HG03520 (cell line): ENCODE measurements around the gene SLC8A1.

Source experiments
- ATAC-seq: cut with Tn5 transposase; IDR thresholded peaks from one replicate; pipeline ENCODE4 v1.9.1; 2021; ENCODE audit warnings: mild to moderate bottlenecking, moderate library complexity; ENCODE audit not compliant: unreplicated experiment

The SLC8A1 gene

GRCh38 chr2:40395169-40396073 is 56.5 kb downstream of the SLC8A1 start:
- ATAC-seq: no peak

GRCh38 chr2:40394597-40394996 is 57.3 kb downstream of the SLC8A1 start:
- ATAC-seq: no peak

GRCh38 chr2:40394031-40394430 is 57.9 kb downstream of the SLC8A1 start:
- no peak for ATAC-seq

- ATAC-seq: no peak
Measured at GRCh38 chr2:40388161-40388560, 63.7 kb downstream of the SLC8A1 start.

GRCh38 chr2:40386177-40386576 is 65.7 kb downstream of the SLC8A1 start:
- ATAC-seq: no peak

- no peak for ATAC-seq
Measured at GRCh38 chr2:40384714-40385113, 67.2 kb downstream of the SLC8A1 start.

- ATAC-seq: no peak
Measured at GRCh38 chr2:40384233-40384632, 67.7 kb downstream of the SLC8A1 start.

- ATAC-seq: no peak
Measured at GRCh38 chr2:40380721-40381120, 71.2 kb downstream of the SLC8A1 start.

- ATAC-seq: no peak
Measured at GRCh38 chr2:40380041-40380440, 71.8 kb downstream of the SLC8A1 start.

GRCh38 chr2:40374543-40375240 is 77.2 kb downstream of the SLC8A1 start:
- ATAC-seq: no peak

GRCh38 chr2:40373111-40373510 is 78.8 kb downstream of the SLC8A1 start:
- ATAC-seq: no peak

GRCh38 chr2:40372283-40372985 is 79.5 kb downstream of the SLC8A1 start:
- no peak for ATAC-seq

GRCh38 chr2:40371525-40372282 is 80.2 kb downstream of the SLC8A1 start:
- ATAC-seq: no peak

GRCh38 chr2:40370007-40370395 is 81.9 kb downstream of the SLC8A1 start:
- ATAC-seq: no peak

GRCh38 chr2:40369267-40370006 is 82.5 kb downstream of the SLC8A1 start:
- ATAC-seq: no peak

- no peak for ATAC-seq
Measured at GRCh38 chr2:40367652-40368051, 84.2 kb downstream of the SLC8A1 start.

GRCh38 chr2:40367032-40367431 is 84.9 kb downstream of the SLC8A1 start:
- no peak for ATAC-seq

GRCh38 chr2:40364151-40364874 is 87.6 kb downstream of the SLC8A1 start:
- ATAC-seq: no peak

GRCh38 chr2:40363631-40364030 is 88.3 kb downstream of the SLC8A1 start:
- ATAC-seq: no peak
